Karpas-422 (cell line): Measurements from ENCODE around the gene PPM1E. TPM values are rescaled to one million over a fixed set of nuclear protein-coding genes. Genes with fewer than 3 reads are reported as not detected.

Source experiments
- DNase-seq: peaks from one replicate; pipeline ENCODE4 v3.0.0-alpha.2; 2015
- H2AFZ ChIP-seq: fragments of 200-600 bp; sonication (generic); 2 replicates; pipeline ENCODE4 v1.6.1; 2014; ENCODE audit warnings: antibody characterized with exemption, low read length, mixed read lengths
- H3K27ac ChIP-seq: fragments of 200-600 bp; sonication (generic); 2 replicates; pipeline ENCODE4 v1.5.1; 2014; ENCODE audit warnings: mild to moderate bottlenecking, low read length, moderate library complexity
- H3K27me3 ChIP-seq: fragments of 200-600 bp; sonication (generic); 2 replicates; pipeline ENCODE4 v1.6.1; 2014; ENCODE audit warnings: low read length, mixed read lengths
- H3K36me3 ChIP-seq: fragments of 200-600 bp; sonication (generic); 2 replicates; pipeline ENCODE4 v1.6.1; 2014; ENCODE audit warnings: low read length, mixed read lengths; ENCODE audit not compliant: insufficient read depth
- H3K4me1 ChIP-seq: fragments of 200-600 bp; sonication (generic); 2 replicates; pipeline ENCODE4 v1.6.1; 2014; ENCODE audit warnings: mild to moderate bottlenecking, low read length, mixed read lengths
- H3K4me2 ChIP-seq: fragments of 200-600 bp; sonication (generic); 2 replicates; pipeline ENCODE4 v1.6.1; 2014; ENCODE audit warnings: low read length, low read depth, mild to moderate bottlenecking; ENCODE audit not compliant: poor library complexity, severe bottlenecking
- H3K4me3 ChIP-seq: fragments of 200-600 bp; sonication (generic); 2 replicates; pipeline ENCODE4 v1.5.1; 2014; ENCODE audit warnings: mild to moderate bottlenecking, antibody characterized with exemption, low read length, mixed read lengths
- H3K79me2 ChIP-seq: fragments of 200-600 bp; sonication (generic); 2 replicates; pipeline ENCODE4 v1.6.1; 2014; ENCODE audit warnings: mild to moderate bottlenecking, low read length, mixed read lengths
- H3K9ac ChIP-seq: fragments of 200-600 bp; sonication (generic); 2 replicates; pipeline ENCODE4 v1.6.0; 2014; ENCODE audit warnings: low read length
- H3K9me2 ChIP-seq: fragments of 200-600 bp; sonication (generic), shearing (Covaris generic); replicated peaks from 2 replicates; pipeline ENCODE4 v1.6.0; 2014; ENCODE audit warnings: mild to moderate bottlenecking, low read length, moderate library complexity; ENCODE audit not compliant: insufficient read depth
- H3K9me3 ChIP-seq: fragments of 300-700, 200-600 bp; sonication (generic); 2 replicates; pipeline ENCODE4 v1.6.1; 2014; ENCODE audit warnings: low read length, mixed read lengths
- H4K20me1 ChIP-seq: fragments of 200-600 bp; sonication (generic); 2 replicates; pipeline ENCODE4 v1.6.1; 2014; ENCODE audit warnings: mild to moderate bottlenecking, antibody characterized with exemption, low read length, low read depth; ENCODE audit not compliant: insufficient read depth
- total RNA-seq: library from RNA; depleted of rRNA; stranded (reverse); fragments of >200 nt; shearing (Covaris generic); gene quantifications from 2 replicates; pipeline ENCODE4 v1.2.3, GENCODE V29; 2014; ENCODE audit warnings: low replicate concordance

PPM1E gene
- total RNA-seq, 1 experiment from 2014 or later = 0.56 TPM

- H3K4me3 ChIP-seq = no peak overlapping the region
- H3K36me3 ChIP-seq = peaks cover 7% of the 10 kb centered on the region; the same call in 1 of the 2 replicates
- H2AFZ ChIP-seq = no peak overlapping the region
- no peak overlapping the region for H3K4me2 ChIP-seq
- H3K9ac ChIP-seq = no peak overlapping the region
- no peaks in the 10 kb centered on the region for H3K9me3 ChIP-seq
- DNase-seq = no peak
- H3K27ac ChIP-seq = no peak overlapping the region
- H3K27me3 ChIP-seq = no peaks in the 10 kb centered on the region
- peaks cover 8% of the 10 kb centered on the region; the same call in 1 of the 2 replicates for H3K79me2 ChIP-seq
- peaks cover 12% of the 10 kb centered on the region for H3K4me1 ChIP-seq
- no peaks in the 10 kb centered on the region for H3K9me2 ChIP-seq
- H4K20me1 ChIP-seq = no peaks in the 10 kb centered on the region
These were observed 252.3 kb downstream of the PPM1E start for GRCh38 chr17:59007995-59008394.

GRCh38 chr17:59008737-59009136 lies 253.1 kb downstream of the PPM1E start:
- peaks cover 11% of the 10 kb centered on the region for H3K4me1 ChIP-seq
- H2AFZ ChIP-seq = no peak overlapping the region
- H3K79me2 ChIP-seq = peaks cover 6% of the 10 kb centered on the region; the same call in 1 of the 2 replicates
- no peak for DNase-seq
- H3K36me3 ChIP-seq = peaks cover 10% of the 10 kb centered on the region; the same call in 1 of the 2 replicates
- H3K4me3 ChIP-seq = no peak overlapping the region
- no peak overlapping the region for H3K9ac ChIP-seq
- H3K9me3 ChIP-seq = no peaks in the 10 kb centered on the region
- H3K4me2 ChIP-seq = no peak overlapping the region
- H3K27ac ChIP-seq = no peak overlapping the region
- H3K27me3 ChIP-seq = no peaks in the 10 kb centered on the region
- H4K20me1 ChIP-seq = no peaks in the 10 kb centered on the region
- no peaks in the 10 kb centered on the region for H3K9me2 ChIP-seq

- Histone ChIP-seq H2AFZ (no peak overlapping the region), H3K79me2 (peaks cover 4% of the 10 kb centered on the region; the same call in 1 of the 2 replicates), H3K4me2 (no peak overlapping the region), H3K4me3 (no peak overlapping the region), H3K9ac (no peak overlapping the region), H3K27ac (no peak overlapping the region), H4K20me1 (no peaks in the 10 kb centered on the region), H3K4me1 (peaks cover 5% of the 10 kb centered on the region), H3K36me3 (peaks cover 10% of the 10 kb centered on the region; the same call in 1 of the 2 replicates), H3K9me2 (no peaks in the 10 kb centered on the region), H3K9me3 (no peaks in the 10 kb centered on the region), H3K27me3 (no peaks in the 10 kb centered on the region)
- DNase-seq = no peak
These were observed 254.4 kb downstream of the PPM1E start for GRCh38 chr17:59010026-59010425.

GRCh38 chr17:59011975-59012374 lies 256.3 kb downstream of the PPM1E start:
- no peak overlapping the region for H3K4me2 ChIP-seq
- H3K9me3 ChIP-seq = no peaks in the 10 kb centered on the region
- H3K36me3 ChIP-seq = peaks cover 12% of the 10 kb centered on the region
- no peaks in the 10 kb centered on the region for H3K9me2 ChIP-seq
- no peak for DNase-seq
- no peaks in the 10 kb centered on the region for H4K20me1 ChIP-seq
- H3K27me3 ChIP-seq = no peaks in the 10 kb centered on the region
- H3K9ac ChIP-seq = no peak overlapping the region
- no peak overlapping the region for H3K27ac ChIP-seq
- no peak overlapping the region for H3K4me3 ChIP-seq
- peaks cover 4% of the 10 kb centered on the region; the same call in 1 of the 2 replicates for H3K79me2 ChIP-seq
- peaks cover 5% of the 10 kb centered on the region for H3K4me1 ChIP-seq
- no peak overlapping the region for H2AFZ ChIP-seq

GRCh38 chr17:59018019-59018418 lies 262.4 kb downstream of the PPM1E start:
- DNase-seq = no peak
- H3K27me3 ChIP-seq = no peaks in the 10 kb centered on the region
- peaks cover 32% of the 10 kb centered on the region for H3K79me2 ChIP-seq
- no peak overlapping the region for H3K9ac ChIP-seq
- no peaks in the 10 kb centered on the region for H3K9me3 ChIP-seq
- H3K4me1 ChIP-seq = no peaks in the 10 kb centered on the region
- no peak overlapping the region for H3K27ac ChIP-seq
- H3K36me3 ChIP-seq = peaks cover 17% of the 10 kb centered on the region
- no peak overlapping the region for H3K4me2 ChIP-seq
- H3K9me2 ChIP-seq = no peaks in the 10 kb centered on the region
- H3K4me3 ChIP-seq = no peak overlapping the region
- no peaks in the 10 kb centered on the region for H4K20me1 ChIP-seq
- no peak overlapping the region for H2AFZ ChIP-seq

- H3K4me2 ChIP-seq = no peak overlapping the region
- H3K9me3 ChIP-seq = no peaks in the 10 kb centered on the region
- H3K9ac ChIP-seq = no peak overlapping the region
- H3K36me3 ChIP-seq = peaks cover 35% of the 10 kb centered on the region
- H2AFZ ChIP-seq = no peak overlapping the region
- DNase-seq = no peak
- H3K9me2 ChIP-seq = no peaks in the 10 kb centered on the region
- H3K4me3 ChIP-seq = no peak overlapping the region
- H3K27me3 ChIP-seq = no peaks in the 10 kb centered on the region
- no peaks in the 10 kb centered on the region for H4K20me1 ChIP-seq
- peaks cover 52% of the 10 kb centered on the region for H3K79me2 ChIP-seq
- no peak overlapping the region for H3K27ac ChIP-seq
- H3K4me1 ChIP-seq = peaks cover 7% of the 10 kb centered on the region
These were observed 269.3 kb downstream of the PPM1E start for GRCh38 chr17:59024916-59025315.

- Histone ChIP-seq H3K79me2 (peaks cover 50% of the 10 kb centered on the region), H3K4me1 (peaks cover 13% of the 10 kb centered on the region), H3K9ac (no peak overlapping the region), H3K4me3 (no peak overlapping the region), H4K20me1 (no peaks in the 10 kb centered on the region), H3K9me3 (no peaks in the 10 kb centered on the region), H3K9me2 (no peaks in the 10 kb centered on the region), H3K4me2 (no peak overlapping the region), H3K27ac (no peak overlapping the region), H2AFZ (no peak overlapping the region), H3K27me3 (no peaks in the 10 kb centered on the region), H3K36me3 (peaks cover 41% of the 10 kb centered on the region)
- DNase-seq = no peak
These were observed 270.7 kb downstream of the PPM1E start for GRCh38 chr17:59026176-59026939.

GRCh38 chr17:59027750-59028149 lies 272.1 kb downstream of the PPM1E start:
- no peak overlapping the region for H3K4me2 ChIP-seq
- H2AFZ ChIP-seq = no peak overlapping the region

More at GRCh38 chr17:59027750-59028149, 272.1 kb downstream of the PPM1E start:
- no peak overlapping the region for H3K27ac ChIP-seq
- no peaks in the 10 kb centered on the region for H3K27me3 ChIP-seq
- H3K9me2 ChIP-seq = no peaks in the 10 kb centered on the region
- H3K4me3 ChIP-seq = no peak overlapping the region
- DNase-seq = no peak
- peaks cover 33% of the 10 kb centered on the region; the same call in 1 of the 2 replicates for H3K36me3 ChIP-seq
- no peaks in the 10 kb centered on the region for H4K20me1 ChIP-seq
- no peaks in the 10 kb centered on the region for H3K9me3 ChIP-seq
- peaks cover 20% of the 10 kb centered on the region for H3K4me1 ChIP-seq
- peaks cover 49% of the 10 kb centered on the region for H3K79me2 ChIP-seq
- no peak overlapping the region for H3K9ac ChIP-seq
